CD4-positive, alpha-beta T cell treated with Interleukin-6 for 4 hours (primary cell): Measurements from ENCODE around the gene ZDHHC4.

Experiments
- DNase-seq: peaks from one replicate; pipeline ENCODE4 v3.0.0-alpha.2; 2020; ENCODE audit warnings: mixed read lengths

The ZDHHC4 gene

DNA sequence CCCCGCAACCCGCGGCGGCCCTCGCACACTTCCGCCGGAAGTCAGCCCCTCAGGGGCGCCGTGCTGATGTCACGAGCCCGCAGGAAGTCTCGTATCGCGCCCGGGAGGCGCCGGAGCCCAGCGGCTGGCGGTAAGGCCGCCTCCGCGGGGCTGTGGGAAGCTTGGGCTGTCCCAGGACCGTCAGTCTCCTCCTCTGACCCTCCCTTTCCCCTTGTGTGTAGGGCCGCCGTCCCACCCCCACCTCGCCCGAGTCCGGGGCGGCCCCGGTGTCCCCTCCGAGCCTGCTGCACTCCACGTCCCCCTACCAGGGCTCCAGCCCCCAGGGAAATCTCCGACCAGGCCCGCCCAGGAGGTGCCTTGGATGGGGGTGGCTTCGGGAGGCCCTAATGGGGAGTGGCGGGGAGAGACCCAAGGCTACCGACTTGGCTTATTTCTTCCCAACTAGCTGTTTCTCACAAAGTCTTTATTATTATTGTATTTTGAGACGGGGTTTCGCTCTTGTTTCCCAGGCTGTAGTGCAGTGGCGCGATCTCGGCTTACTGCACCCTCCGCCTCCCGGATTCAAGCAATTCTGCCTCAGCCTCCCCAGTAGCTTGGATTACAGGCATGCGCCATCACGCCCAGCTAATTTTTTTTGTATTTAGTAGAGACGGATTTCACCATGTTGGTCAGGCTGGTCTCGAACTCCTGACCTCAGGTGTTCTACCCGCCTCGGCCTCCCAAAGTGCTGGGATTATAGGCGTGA, at the start of gene ZDHHC4:
Gene ZDHHC4 (plus strand): TSS at position 86 of the 745 bp plus-strand sequence. CDS start 3,108 bp downstream, outside the sequence.
- peak; percentile 88 for DNase-seq

DNA sequence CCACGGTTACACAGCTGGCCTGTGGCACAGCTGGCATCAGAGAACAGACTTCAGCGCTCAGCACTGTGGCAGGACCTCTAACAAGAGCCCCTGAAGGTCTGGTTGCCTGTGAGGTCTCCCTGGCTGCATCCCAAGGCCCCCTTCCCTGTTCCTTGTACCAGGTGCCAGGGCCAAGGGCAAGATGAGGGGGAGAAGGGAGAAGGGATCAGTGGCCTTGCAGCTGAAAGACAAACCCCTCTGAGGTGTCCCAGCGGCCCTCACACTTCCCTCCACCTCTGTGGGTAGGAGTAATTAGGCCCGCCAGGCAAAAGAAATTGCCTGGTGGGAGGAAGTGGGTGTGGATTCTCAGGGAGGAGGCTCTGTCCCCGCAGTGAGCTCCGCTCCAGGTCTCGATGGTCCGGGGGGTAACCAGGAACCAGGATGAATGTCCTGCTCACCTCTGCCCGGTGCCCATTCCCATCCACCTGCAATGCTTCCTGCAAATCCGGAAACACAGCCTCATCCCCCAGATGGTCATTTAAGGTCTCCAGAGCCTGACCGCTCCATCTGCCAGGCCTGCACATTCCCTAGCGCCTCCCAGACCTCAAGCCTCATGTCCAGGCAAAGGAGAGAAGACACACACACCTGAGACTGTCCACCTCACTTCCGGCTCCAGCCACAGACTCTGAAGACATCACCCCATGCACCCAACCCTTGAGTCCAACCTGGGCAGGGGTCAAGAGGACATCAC, 48.7 kb upstream of the ZDHHC4 start:
- no peak for DNase-seq

DNA sequence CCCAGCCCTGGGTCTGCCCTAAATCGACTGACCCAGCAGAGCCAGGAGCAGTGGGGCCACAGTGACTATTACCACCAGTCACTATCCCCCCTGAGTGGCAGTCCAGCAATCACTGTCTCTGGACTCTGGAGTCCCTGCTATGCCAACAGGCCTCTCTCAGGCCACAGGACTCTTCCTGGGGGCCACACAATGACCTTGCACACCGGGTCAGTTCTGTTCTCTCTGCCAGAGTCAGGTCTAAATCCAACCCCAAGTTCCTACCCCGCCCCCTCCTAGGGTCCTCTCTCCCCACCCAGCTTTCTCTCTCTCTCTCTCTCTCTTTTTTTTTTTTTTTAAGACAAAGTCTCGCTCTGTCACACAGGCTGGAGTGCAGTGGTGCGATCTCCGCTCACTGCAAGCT, 47.6 kb upstream of the ZDHHC4 start:
- DNase-seq, result no peak

DNA sequence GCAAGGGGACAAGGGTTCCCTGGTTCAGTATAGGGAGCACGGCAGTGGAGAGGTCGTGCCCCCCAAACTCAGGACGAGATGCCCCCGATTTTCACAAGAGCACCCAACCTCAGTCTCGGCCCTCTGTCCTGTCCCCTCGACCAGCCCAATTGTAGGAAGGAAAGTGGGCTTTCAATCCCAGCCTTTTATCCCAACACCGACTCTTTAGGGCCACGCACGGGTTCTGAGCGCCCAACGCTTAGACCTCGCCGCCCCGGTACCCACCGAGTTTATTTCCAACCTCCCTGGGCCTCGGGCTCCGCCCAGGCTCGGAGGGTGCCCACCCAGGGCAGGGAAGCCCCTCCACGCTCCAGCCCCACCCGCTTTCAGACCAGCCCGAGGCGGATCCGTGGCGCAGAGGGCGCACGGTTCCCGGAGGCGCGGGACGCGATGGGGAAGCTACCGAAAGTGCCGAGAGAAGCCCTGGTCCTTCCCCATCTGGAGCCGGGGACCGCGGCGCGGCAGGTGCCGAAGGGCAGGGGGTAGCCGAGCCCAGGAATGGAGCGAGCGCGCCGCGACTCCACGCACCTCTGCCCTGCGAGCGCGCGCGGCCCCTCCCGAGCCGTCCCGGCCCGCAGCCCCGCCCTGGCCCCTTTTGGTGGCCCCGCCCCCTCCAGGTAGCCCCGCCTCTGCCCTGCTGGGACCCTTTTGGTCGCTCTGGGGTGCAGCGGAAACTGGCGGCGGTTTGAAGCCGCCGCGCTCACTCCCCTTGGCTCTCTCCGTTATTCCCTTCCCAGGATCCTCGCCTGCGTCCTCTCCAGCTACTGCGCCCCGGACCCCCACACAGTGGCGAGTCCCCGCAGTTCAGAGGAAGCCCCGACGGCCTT, 46.4 kb upstream of the ZDHHC4 start:
- peak; percentile 78 for DNase-seq

DNA sequence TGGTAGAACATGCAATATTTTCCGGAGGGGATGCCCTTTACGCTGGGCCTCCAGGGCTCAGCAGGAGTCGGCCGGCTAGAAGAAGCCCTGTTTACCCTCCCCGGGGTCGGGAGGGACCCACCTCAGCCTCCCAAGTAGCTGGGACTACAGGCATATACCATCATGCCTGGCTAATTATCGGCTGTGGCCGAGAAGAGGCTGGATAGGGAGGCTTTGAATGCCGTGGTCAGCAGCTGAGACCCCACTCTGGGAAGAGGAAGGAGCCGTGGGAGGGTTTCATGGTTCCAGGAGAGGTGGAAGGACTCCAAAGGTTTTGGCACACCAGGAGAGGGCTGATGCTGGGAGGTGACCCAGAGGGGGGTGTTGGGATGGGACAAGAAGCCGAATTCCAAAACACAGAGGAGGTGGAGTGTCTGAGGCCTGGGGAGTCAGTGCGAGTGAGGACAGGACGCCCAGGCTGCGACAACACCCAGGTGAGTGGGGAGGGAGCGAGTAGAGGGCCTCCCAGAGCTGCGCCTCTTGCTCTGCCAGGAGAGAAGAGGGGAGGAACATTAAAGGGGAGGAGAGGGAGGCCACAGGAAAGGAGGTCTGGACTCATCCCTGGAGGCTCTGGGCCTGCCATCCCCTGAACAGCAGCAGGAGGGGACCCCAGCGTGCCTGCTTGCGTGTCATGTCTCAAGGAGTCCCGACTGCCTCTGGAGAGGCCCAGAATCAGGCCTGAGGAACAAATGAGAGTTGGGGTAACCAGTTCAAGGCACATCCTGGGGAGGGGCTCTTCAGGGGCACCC, 45.6 kb upstream of the ZDHHC4 start:
- no peak for DNase-seq

DNA sequence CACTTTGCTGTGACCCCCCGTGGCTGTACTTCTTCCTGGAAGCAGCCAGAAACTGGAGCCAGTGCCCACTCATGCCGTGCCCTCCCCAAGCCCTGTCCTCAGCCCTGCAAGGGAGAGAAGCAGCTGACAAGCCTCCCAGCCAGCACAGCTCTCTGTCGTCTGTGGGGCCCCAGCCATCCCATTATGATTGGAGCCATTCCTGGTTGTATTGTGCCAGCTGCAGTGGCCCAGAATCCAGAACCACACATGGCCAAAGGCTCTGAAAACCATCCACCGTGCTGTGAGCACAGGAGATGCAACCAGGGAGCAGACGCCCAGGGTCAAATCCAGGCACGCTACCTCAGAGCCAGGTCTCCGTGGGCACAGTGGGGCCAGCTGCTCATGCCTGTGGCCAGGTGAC, 44.7 kb upstream of the ZDHHC4 start:
- DNase-seq, result no peak

DNA sequence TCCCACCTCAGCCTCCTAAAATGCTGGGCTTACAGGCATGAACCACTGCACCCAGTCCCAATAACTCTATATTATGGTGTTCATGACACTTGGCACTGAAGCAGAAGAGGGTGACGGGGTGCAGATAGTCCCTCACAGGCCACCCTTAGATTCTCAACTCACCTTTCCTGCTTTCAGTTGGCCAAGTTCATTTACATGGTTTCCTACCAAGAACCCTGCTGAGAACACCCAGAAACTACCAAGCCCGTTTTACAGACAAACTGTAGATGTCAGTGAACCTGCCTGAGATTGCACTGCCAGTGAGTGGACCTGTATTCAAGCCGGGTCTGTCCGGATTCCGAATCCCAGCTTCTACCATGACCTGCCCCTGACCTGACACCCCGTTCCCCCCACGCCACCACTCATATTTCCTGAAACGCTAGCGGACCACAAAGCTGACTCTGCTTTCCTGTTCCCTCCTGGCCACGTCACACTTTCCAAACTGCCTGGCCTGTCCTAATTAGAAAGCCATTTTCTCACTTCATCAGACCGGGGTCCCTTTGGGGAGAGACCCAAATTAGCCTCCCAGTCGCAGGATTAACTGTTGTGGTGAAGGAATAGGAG, 43.3 kb upstream of the ZDHHC4 start:
- DNase-seq, result no peak

DNA sequence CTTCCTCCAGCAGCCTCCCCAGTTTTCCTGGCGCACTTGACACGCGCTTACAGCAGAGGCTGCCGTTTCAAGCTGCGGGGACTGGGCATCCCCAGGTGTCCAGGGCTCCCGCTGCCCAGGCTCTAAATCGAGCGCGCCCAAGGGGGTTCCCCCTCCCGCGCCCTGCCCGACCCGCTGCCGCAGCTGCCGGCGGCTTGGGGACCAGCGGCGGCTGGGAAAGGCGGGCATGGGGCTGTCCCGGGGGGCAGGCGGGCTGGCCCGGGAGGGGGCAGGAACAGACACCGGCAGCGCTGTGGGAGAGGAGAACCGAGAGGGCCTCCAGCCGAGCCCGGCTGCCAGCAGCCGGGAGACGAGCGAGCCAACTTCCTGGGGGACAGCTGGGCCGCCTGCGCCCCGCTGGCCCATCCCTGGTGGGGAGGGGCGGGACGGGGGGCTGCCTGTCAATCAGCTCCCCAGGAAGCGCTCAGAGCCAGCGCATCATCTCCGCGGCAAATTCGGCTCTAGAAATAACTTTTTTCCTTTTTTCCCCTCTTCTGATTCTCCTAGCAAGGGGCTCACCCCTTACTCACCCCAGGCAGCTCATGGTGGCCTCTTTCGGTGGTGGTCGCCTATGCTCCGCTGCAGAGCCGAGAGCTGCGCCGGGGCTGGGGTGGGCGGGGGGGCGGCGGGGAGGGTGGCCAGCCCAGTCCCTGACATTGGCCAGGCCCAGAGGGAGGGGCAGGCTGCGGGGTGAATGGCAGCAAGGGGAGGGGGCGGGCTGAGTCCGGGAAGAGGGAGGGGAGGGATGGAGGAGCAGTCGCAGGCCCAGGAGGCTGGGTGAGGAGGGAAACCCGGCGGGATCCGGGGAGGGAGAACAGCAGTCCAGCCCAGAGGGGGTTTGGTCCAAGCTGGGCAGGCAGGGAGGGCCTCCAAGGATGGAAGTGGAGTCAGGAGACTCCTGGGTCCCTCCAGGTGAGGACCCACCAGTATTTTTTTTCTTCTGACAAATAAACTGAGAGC, 40.7 kb upstream of the ZDHHC4 start:
- peak; percentile 15 for DNase-seq

DNA sequence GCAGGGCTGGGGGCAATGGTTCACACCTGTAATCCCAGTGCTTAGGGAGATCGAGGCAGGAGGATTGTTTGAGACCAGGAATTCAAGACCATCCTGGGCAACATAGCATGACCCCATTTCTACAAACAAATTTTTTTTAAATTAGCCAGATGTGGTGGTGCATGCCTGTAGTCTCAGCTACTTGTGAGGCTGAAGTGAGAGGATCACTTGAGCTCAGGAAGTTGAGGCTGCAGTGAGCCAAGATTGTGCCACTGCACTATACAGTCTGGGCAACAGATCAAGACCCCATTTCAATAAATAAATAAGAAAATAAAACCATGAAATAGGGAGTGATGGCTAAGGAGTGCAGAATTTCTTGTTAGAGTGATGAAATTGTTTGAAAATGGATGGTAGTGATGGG, 34.9 kb upstream of the ZDHHC4 start:
- DNase-seq, result no peak

DNA sequence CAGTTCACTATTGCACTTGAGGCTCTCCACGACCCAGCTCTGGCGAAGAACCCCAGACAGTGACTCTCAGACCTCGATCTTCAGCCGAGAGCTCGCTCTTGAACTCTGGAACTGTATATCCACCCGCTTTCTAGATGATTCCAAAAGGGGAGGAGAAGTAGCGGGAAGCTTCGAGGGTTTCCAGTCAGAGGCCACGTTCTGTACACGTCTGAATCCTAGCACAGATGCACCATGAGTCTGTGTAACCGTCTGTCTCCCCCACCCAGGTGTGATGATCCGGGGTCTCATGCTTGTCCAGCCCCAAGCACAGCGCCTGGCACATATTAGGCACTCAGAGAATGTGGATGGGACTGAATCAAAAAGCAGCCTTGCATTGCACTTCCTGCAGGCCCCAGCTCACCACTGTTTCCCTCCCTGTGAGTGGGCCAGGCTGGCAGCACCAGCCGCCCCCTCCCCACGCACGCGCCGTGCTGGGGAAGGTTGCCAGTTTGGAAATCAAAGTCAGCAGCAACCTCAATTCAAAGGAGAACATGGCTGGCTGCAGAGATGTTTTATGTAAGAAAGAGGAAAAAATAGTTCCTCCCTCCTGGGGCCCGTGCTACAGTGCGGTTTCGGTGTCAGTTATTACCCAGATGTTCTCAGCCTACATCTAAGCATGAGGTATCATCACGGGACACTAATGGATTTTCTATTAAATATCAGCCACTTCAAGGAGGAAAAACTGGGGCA, 31.7 kb upstream of the ZDHHC4 start:
- DNase-seq, result peak; percentile 17

DNA sequence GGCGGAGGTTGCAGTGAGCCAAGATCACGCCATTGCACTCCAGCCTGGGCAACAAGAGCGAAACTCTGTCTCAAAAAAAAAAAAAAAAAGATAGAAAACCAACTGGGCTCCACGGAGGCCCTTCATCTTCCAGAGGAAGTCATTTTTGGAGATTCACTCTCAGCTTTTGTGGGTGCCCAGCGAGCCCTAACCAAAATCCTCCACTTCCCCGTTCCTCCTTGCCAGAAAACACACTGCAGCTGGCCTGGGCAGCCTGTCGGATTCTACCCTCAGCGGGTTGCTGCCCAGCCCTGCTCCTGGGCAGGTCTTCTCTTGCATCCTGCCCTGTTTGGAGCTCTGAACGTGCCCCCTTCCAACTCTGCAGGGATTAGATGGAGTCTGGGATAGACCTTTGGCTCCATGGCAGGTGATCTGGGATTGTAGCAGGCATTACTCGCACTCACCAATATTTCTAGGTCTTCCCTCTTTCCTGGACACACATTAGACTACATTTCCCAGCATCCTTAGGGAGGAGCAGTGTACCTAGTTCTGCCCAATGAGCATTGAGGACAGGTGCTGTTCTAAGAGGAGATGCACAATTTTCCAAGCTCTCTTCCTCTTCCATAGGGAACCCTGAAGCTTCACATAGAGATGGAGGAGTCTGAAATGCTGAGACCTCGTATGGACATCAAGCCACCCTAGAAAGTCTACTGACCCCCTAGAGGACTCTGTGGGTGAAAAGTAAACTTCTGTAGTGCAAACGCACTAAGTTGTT, 30.6 kb upstream of the ZDHHC4 start:
- no peak for DNase-seq

DNA sequence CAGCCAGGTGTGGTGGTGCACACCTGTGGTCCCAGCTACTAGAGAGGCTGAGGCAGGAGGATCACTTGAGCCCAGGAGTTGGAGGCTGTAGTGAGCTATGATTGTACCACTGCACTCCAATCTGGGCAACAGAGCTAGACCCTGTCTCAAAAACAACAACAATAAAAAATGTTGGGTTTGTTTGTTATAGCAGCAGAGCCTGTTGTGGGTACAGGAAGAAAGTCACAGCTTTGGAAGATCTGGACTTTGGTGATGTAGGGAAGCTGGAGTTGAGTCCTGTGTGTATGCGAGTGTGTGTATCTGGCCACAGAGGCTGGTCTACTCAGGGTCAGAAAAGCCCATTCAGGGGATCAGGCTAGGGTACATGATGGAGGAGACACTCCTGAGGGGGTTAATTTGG, 29.9 kb upstream of the ZDHHC4 start:
- DNase-seq, result no peak

DNA sequence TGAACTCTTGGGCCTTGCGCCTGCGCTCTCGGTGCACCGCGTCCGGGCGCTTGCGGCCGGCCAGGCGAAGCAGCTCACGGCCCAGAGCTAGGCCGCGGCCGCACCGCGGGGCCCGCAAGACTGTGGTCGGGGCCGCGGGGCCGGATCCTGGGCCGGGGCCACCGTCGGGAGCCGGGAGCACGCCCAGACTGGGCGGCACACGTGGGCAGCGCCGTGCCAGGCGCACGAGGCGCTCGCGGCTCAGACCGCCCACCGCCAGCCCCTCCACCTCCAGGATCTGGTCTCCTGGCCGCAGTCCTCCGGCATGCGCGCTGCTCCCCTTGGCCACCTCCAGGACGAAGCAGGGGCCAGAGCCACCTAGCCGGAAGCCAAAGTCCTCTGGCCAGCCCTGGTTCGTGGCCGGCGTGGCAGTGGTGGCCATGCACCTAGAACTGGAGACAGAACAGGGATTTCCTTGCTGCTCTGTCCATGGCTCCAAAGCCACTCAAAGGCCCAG, 26.2 kb upstream of the ZDHHC4 start, which contains the start of gene GRID2IP:
Gene GRID2IP (minus strand): TSS at position 446 of the 496 bp plus-strand sequence. CDS start 25 bp downstream, at position 421.
- no peak for DNase-seq

DNA sequence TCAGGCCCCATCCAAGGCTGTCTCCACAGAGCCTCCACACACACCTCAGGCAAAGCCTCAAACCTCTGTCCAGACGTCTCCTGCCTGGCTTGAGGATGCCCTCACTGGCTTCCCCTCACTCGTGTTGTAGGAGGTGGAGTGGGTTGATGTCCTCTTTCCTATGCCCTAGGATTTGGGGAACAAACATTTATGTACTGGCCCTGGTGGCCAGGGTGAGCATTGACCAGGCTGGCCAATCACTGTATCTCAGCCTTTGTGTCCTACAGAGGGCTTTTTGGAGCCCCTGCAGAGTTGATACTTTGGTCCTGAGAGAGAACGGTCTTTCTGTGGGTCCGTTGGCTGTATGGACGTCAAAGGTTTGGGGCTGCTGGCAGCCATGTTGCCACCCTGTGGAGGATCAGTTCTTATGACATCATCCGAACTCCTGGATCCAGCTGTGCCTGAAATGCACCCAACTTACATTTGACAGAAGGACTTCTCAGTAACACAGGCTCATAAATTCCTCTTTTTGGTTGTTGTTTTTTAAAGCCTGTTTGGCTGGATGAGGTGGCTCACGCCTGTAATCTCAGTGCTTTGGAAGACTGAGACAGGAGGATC, 23.7 kb upstream of the ZDHHC4 start:
- no peak for DNase-seq

DNA sequence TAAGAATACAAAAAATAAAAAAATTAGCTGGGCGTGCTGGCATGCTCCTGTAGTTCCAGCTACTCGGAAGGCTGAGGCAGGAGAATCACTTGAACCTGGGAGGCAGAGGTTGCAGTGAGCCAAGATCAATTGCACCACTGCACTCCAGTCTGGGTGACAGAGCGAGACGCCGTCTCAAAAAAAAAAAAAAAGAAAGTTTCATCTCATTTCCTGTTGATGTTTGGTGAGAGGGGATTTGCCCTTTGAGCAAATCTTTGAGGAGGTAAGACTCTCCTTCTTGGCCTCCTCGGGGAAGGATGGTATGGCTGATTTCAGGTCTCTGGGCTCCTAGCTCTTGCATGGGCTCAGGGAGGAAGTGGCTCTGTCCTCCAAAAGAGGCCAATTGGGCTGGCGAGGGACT, 22.4 kb upstream of the ZDHHC4 start:
- peak; percentile 16 for DNase-seq

DNA sequence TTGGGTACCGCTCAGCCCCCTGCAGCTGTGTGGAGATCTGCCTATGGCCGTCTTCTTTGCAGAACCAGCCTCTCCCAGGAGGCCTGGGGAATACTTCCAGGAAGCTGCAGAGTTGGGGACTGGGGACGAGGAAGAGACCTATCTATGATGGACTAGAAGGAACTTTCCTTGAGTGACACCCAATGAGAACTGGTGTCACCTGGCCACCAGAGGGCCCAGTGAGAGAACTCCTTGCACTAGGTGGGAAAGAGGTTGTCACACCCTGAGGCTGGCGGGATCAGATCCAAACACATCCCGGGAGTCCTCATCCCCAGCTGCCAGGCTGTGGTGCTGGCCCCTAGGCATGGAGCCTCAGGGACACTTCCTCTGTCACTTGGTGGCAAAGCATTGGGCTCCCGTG, 21.1 kb upstream of the ZDHHC4 start:
- DNase-seq, result no peak

DNA sequence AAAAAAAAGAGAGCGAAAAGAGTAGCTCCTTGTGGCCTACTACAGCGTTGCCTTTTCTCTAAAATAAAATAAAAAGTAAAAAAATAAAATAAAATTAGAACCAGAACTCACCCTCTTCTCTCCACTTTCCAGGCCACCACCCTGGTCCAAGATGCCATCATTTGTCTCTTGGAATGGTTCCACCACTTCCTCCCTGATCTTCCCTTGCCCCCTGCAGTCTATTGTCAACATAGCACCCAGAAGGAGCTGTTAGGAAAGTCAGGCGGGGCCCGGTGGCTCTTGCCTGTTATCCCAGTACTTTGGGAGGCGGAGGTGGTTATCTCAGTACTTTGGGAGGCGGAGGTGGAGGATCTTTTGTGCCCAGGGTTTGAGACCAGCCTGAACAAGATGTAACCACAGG, 18.4 kb upstream of the ZDHHC4 start:
- peak; percentile 25 for DNase-seq

DNA sequence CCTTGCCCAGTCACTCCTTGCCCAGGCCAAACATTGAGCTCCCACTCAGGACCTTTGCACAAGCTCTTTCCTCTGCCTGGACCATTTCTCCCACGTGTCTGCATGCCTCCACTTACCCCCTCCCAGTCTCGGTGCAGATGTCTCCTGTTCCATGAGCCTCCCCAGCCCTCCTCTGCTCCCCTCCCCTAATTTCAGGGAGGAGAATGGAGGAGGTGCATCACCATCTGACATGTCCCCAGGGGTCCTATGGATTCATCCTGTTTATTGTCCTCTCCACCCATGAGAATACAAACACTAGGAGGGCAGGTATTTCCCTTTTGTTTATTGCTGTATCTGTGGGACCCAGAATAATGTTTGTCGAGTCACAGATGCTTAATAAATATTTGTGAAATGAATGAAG, 17.4 kb upstream of the ZDHHC4 start:
- DNase-seq, result no peak

DNA sequence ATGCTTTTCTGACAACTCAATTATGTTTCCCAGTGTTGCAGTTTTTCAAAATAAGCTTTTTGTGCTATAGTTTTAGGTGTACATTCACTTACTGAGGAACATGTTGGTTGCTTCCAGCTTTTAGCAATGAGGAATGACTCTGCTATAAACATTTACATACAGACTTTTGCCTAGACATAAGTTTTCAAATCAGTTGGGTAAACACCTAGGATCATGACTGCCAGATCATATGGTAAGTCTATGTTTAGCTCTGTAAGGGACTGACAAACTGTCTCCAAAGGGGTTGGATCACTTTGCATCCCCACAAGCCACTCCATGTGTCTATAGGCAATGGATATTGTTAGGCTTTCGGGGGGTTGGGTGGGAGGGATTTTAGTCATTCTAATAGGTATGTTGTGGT, 15.1 kb upstream of the ZDHHC4 start:
- DNase-seq, result no peak
